Epithelial cell of proximal tubule (primary cell): ENCODE results near the gene TOMM70. TPM values are rescaled to one million over a fixed set of nuclear protein-coding genes. Genes with fewer than 3 reads are reported as not detected.

Experiments
- DNase-seq: peaks from one replicate; pipeline ENCODE4 v3.0.0-alpha.2; 2011; ENCODE audit warnings: low read depth
- H3K4me3 ChIP-seq: 2 replicates; pipeline ENCODE4 v1.5.1; 2011; ENCODE audit warnings: low read depth, mild to moderate bottlenecking, low read length
- CTCF ChIP-seq: conservative IDR thresholded peaks from 2 replicates; pipeline ENCODE4 v1.5.1; 2012; ENCODE audit warnings: low read depth, mild to moderate bottlenecking, low read length
- total RNA-seq: library from RNA; depleted of rRNA; stranded (reverse); fragments of >200 nt; gene quantifications from 2 replicates; pipeline ENCODE4 v1.2.3, GENCODE V29; 2015

The TOMM70 gene
- total RNA-seq, 1 donor from 2014 or later, result 27.5 TPM

- TF ChIP-seq CTCF, result no peak
- no peak for DNase-seq
- H3K4me3 ChIP-seq, result no peak overlapping the region
Measured at GRCh38 chr3:100437721-100438622, 37.1 kb upstream of the TOMM70 start.

DNA sequence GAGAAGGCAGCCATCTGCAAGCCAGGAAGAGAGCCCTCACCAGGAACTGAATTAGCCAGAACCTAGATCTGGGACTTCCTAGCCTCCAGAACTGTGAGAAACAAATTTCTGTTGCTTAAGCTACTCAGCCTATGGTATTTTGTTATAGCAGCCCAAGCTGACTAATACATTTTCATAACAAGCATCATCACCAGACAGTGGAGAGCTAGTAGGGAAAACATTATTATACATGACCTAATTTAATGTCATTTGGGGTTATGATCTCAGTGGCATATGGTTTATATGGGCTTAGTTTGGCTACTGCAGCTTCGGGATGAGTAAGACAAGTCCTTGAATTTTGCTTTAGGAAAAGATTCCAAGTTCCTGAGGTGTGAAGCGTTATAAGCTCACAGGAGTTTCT, 36.1 kb upstream of the TOMM70 start:
- H3K4me3 ChIP-seq, result no peak overlapping the region
- DNase-seq, result no peak
- TF ChIP-seq CTCF, result no peak

- no peak overlapping the region for H3K4me3 ChIP-seq
- TF ChIP-seq CTCF, result no peak
- DNase-seq, result no peak
Measured at GRCh38 chr3:100429187-100429716, 28.4 kb upstream of the TOMM70 start.

DNA sequence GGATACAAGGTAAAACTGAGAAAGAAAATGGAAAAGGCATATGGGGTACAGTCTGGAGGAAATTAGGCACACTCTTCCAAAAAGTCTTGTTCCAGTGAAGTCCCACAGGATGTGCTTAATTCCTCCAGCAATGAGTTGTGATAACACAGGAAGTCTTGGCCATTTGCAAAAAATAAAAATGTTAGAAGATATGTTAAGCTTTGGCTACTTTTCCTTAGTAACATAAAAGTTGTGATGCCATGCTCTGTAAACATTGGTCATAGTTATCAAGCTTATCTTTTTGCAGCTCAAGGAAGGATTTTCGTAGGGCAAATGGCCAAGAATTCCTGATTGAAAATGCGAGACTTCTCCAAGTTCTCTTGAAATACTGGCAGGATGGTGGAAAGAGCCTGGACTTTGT, 26.8 kb upstream of the TOMM70 start:
- DNase-seq, result no peak
- no peak overlapping the region for H3K4me3 ChIP-seq
- no peak for TF ChIP-seq CTCF

GRCh38 chr3:100426067-100426682, 25.3 kb upstream of the TOMM70 start:
- DNase-seq, result no peak
- no peak for TF ChIP-seq CTCF
- no peak overlapping the region for H3K4me3 ChIP-seq

- TF ChIP-seq CTCF, result no peak
- no peak for DNase-seq
- no peak overlapping the region for H3K4me3 ChIP-seq
Measured at GRCh38 chr3:100425316-100425715, 24.4 kb upstream of the TOMM70 start.
